Breast epithelium (tissue), 3 donors: Measurements from ENCODE around the gene ANKZF1.

Source experiments
- CTCF ChIP-seq, 3 donors: fragments of 450-650 bp; IDR thresholded peaks; one replicate each; pipeline ENCODE4 v1.5.1; 2016 to 2017; ENCODE audit warnings: antibody characterized with exemption in 3 of 3, mild to moderate bottlenecking in 3 of 3, moderate library complexity in 3 of 3
- POLR2A ChIP-seq: fragments of 450-650 bp; IDR thresholded peaks from one replicate; pipeline ENCODE4 v1.6.1; 2016; ENCODE audit warnings: antibody characterized with exemption, mild to moderate bottlenecking, moderate library complexity

DNA sequence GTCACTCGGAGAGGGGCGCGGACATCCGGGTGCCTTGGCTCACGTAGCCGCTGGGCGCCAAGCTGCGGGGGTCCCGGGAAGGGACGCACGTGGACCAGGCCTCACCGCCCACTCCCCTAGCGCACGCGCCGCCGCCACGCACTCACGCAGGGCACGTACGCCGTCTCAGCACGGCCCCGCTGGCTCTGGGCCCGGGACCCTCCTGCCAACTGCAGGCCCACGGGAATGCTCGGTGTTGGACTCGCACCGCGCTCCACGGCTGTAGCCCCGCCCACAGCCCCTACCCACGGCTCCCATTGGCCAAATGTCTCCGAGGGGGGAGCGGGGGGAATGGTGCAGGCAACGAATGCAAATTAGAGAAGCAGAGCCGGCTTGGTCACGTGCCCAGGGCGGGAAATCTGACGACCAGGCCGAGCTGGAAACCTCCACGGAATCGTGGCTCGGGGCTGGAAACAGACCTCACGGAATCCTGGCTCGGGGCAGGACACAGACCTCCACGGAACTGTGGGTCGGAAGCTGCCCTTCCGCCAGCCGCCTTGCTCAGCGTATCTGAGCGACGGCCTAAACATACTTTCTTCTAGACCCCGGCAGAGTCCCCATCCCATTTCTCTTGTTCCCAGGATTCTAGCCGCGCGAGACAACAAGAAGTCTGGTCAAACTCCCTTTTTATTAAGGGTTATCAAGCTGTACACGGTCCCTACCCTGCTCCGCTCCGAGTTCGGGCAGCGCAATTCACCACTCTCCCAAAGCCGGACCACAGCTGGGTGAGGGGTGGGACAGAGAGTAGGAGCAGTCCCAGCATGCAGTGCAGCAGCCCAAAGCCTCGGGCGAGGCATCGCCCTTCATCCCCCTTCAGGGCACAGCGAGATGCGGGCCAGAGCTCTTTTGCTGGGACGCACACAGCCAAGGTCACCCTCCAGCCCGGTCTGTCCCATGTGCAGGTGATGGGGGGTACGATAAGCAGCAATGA, 10.6 kb upstream of the ANKZF1 start, which contains the start of gene ABCB6:
- TF ChIP-seq CTCF (IDR thresholded peaks at IDR 0.05) (no peak), POLR2A (peak; percentile 29)
